Superior temporal gyrus (tissue), 1 donor: Measurements from ENCODE around the gene FOXC2.

Source experiments
- DNase-seq: peaks from one replicate; pipeline ENCODE4 v3.0.0-alpha.2; 2016; ENCODE audit errors: extremely low spot score

Gene FOXC2

GRCh38 chr16:86573646-86574508 is 7.2 kb downstream of the FOXC2 start:
- DNase-seq: no peak

- DNase-seq: no peak
These were observed 8.0 kb downstream of the FOXC2 start for GRCh38 chr16:86574646-86575045.

- no peak for DNase-seq
These were observed 8.6 kb downstream of the FOXC2 start for GRCh38 chr16:86575095-86575685.

GRCh38 chr16:86575754-86576557 is 9.3 kb downstream of the FOXC2 start:
- no peak for DNase-seq

GRCh38 chr16:86576591-86577313 is 10.1 kb downstream of the FOXC2 start:
- DNase-seq: no peak

GRCh38 chr16:86577314-86577971 is 10.8 kb downstream of the FOXC2 start:
- no peak for DNase-seq

- DNase-seq: no peak
These were observed 11.5 kb downstream of the FOXC2 start, which contains the start of gene FOXL1 for GRCh38 chr16:86578061-86578599. Gene FOXL1, plus strand, starts transcription at chr16:86578549. Its CDS starts 175 bp downstream, at chr16:86578724.

GRCh38 chr16:86578611-86579267 is 12.1 kb downstream of the FOXC2 start:
- no peak for DNase-seq

- DNase-seq: no peak
These were observed 12.8 kb downstream of the FOXC2 start for GRCh38 chr16:86579268-86580062.

- no peak for DNase-seq
These were observed 13.6 kb downstream of the FOXC2 start for GRCh38 chr16:86580063-86580790.

- no peak for DNase-seq
These were observed 14.2 kb downstream of the FOXC2 start for GRCh38 chr16:86580791-86581170.

GRCh38 chr16:86581458-86581857 is 14.8 kb downstream of the FOXC2 start:
- DNase-seq: no peak

GRCh38 chr16:86584071-86584685 is 17.5 kb downstream of the FOXC2 start:
- DNase-seq: no peak

- no peak for DNase-seq
These were observed 18.4 kb downstream of the FOXC2 start for GRCh38 chr16:86584726-86585721.

- DNase-seq: no peak
These were observed 19.4 kb downstream of the FOXC2 start for GRCh38 chr16:86585821-86586611.

- DNase-seq: no peak
These were observed 20.9 kb downstream of the FOXC2 start for GRCh38 chr16:86587487-86587886.
